K562 treated with DMSO at 1 percent for 12 hours (cell line): ENCODE measurements around the gene C5orf46. TPM values are rescaled to one million over a fixed set of nuclear protein-coding genes. Genes with fewer than 3 reads are reported as not detected.

Source experiments
- total RNA-seq: library from RNA; unstranded; fragments of 300-600 nt; gene quantifications from 2 replicates; pipeline ENCODE4 v1.2.3, GENCODE V29; 2022; ENCODE audit not compliant: insufficient read depth

Gene C5orf46
- total RNA-seq = not detected in 2 replicates

GRCh38 chr5:147906326-147907095, at the start of gene C5orf46:
TSS of gene C5orf46 (minus strand) at chr5:147906538. CDS start at chr5:147906501, 37 bp downstream.

GRCh38 chr5:147878066-147878759, 28.1 kb downstream of the C5orf46 start, which contains the start of gene SCGB3A2:
TSS of gene SCGB3A2 (plus strand) at chr5:147878711. CDS start at chr5:147878804, 93 bp downstream.

Other genes with a start within 250 kb of the C5orf46 start
- not detected in 2 replicates for gene JAKMIP2, start 123.8 kb downstream of the C5orf46 start, total RNA-seq
- 13.4 and 28.7 TPM in 2 replicates for gene SPINK1, start 74.9 kb downstream of the C5orf46 start, total RNA-seq
- gene SCGB3A2, start 27.8 kb downstream of the C5orf46 start, total RNA-seq = not detected in 2 replicates
- 0.32 and 0.36 TPM in 2 replicates for gene SPINK5, start 157.4 kb upstream of the C5orf46 start, total RNA-seq